SU-DHL-6 (cell line): ENCODE results near the gene ATG13.

ENCODE experiments used
- H2AFZ ChIP-seq: fragments of 200-600 bp; sonication (generic); 2 replicates; pipeline ENCODE4 v1.6.1; 2014; ENCODE audit warnings: low read depth, mild to moderate bottlenecking, moderate library complexity, mixed read lengths, antibody characterized with exemption, low read length; ENCODE audit not compliant: severe bottlenecking
- H3F3A ChIP-seq: fragments of 200-600 bp; shearing (Covaris generic); 2 replicates; pipeline ENCODE4 v1.6.0; 2016; ENCODE audit warnings: antibody characterized with exemption, mild to moderate bottlenecking; ENCODE audit not compliant: insufficient read depth
- H3K27ac ChIP-seq: fragments of 200-600 bp; sonication (generic); 2 replicates; pipeline ENCODE4 v1.5.1; 2016; ENCODE audit warnings: low read depth, mild to moderate bottlenecking, low read length, moderate library complexity, mixed read lengths
- H3K27me3 ChIP-seq: fragments of 200-600 bp; sonication (generic), shearing (Covaris generic); 2 replicates; pipeline ENCODE4 v1.6.0; 2014; ENCODE audit warnings: mild to moderate bottlenecking, low read length
- H3K36me3 ChIP-seq: fragments of 200-600 bp; sonication (generic); 2 replicates; pipeline ENCODE4 v1.6.1; 2014; ENCODE audit warnings: mild to moderate bottlenecking, low read length, mixed read lengths
- H3K4me2 ChIP-seq: fragments of 300-600, 200-600 bp; shearing (Covaris generic), sonication (generic); 2 replicates; pipeline ENCODE4 v1.6.0; 2014; ENCODE audit warnings: low read length, low read depth, mild to moderate bottlenecking; ENCODE audit not compliant: poor library complexity, severe bottlenecking
- H3K4me3 ChIP-seq: fragments of 200-600 bp; sonication (generic); 2 replicates; pipeline ENCODE4 v1.5.1; 2014; ENCODE audit warnings: antibody characterized with exemption, low read length, mild to moderate bottlenecking, mixed read lengths; ENCODE audit not compliant: insufficient read depth, poor library complexity, severe bottlenecking
- H3K79me2 ChIP-seq: fragments of 200-600 bp; sonication (generic); 2 replicates; pipeline ENCODE4 v1.6.1; 2014; ENCODE audit warnings: mild to moderate bottlenecking, low read length, moderate library complexity; ENCODE audit not compliant: insufficient read depth
- H3K9ac ChIP-seq: fragments of 200-600 bp; sonication (generic); 2 replicates; pipeline ENCODE4 v1.7.0; 2014; ENCODE audit warnings: mild to moderate bottlenecking, low read length
- H3K9me2 ChIP-seq: fragments of 200-600 bp; sonication (generic); replicated peaks from 2 replicates; pipeline ENCODE4 v1.6.1; 2014; ENCODE audit warnings: low read length; ENCODE audit not compliant: insufficient read depth
- H3K9me3 ChIP-seq: fragments of 200-600 bp; sonication (generic); 2 replicates; pipeline ENCODE4 v1.6.1; 2014; ENCODE audit warnings: low read length, mixed read lengths; ENCODE audit not compliant: insufficient read depth
- H4K20me1 ChIP-seq: fragments of 200-600 bp; sonication (generic); 2 replicates; pipeline ENCODE4 v1.6.1; 2014; ENCODE audit warnings: low read depth, mild to moderate bottlenecking, antibody characterized with exemption, low read length, moderate library complexity, mixed read lengths
- CTCF ChIP-seq: fragments of 200-600 bp; sonication (generic); IDR thresholded peaks from one replicate; pipeline ENCODE4 v1.5.1; 2017; ENCODE audit warnings: antibody characterized with exemption, mild to moderate bottlenecking, low read length, moderate library complexity; ENCODE audit not compliant: insufficient read depth, poor library complexity, severe bottlenecking
- EZH2phosphoT487 ChIP-seq: fragments of 200-600 bp; sonication (generic), shearing (Covaris generic); conservative IDR thresholded peaks from 2 replicates; pipeline ENCODE4 v1.6.1; 2018; ENCODE audit warnings: mild to moderate bottlenecking, antibody characterized with exemption, low read length, moderate library complexity, mixed read lengths

ATG13 gene

GRCh38 chr11:46677169-46677568 is 59.8 kb downstream of the ATG13 start:
- Histone ChIP-seq H3K9me2 (no peaks in the 10 kb centered on the region), H3K27me3 (no peaks in the 10 kb centered on the region), H2AFZ (no peak overlapping the region), H3K9ac (no peak overlapping the region), H4K20me1 (no peaks in the 10 kb centered on the region), H3K79me2 (no peaks in the 10 kb centered on the region), H3K4me3 (no peak overlapping the region), H3K27ac (no peak overlapping the region), H3F3A (no peaks in the 10 kb centered on the region), H3K4me2 (no peak overlapping the region), H3K9me3 (no peaks in the 10 kb centered on the region), H3K36me3 (no peaks in the 10 kb centered on the region)
- no peak for TF ChIP-seq CTCF
- no peak for TF ChIP-seq EZH2phosphoT487

- H3K9me3 ChIP-seq: no peaks in the 10 kb centered on the region
- no peaks in the 10 kb centered on the region for H3K79me2 ChIP-seq
- H3K36me3 ChIP-seq: no peaks in the 10 kb centered on the region
- no peak overlapping the region for H3K4me2 ChIP-seq
- no peak overlapping the region for H3K27ac ChIP-seq
- H4K20me1 ChIP-seq: no peaks in the 10 kb centered on the region
- H3K9me2 ChIP-seq: no peaks in the 10 kb centered on the region
- H3K4me3 ChIP-seq: no peak overlapping the region
- no peak overlapping the region for H3K9ac ChIP-seq
- no peaks in the 10 kb centered on the region for H3K27me3 ChIP-seq
- no peaks in the 10 kb centered on the region for H3F3A ChIP-seq
- H2AFZ ChIP-seq: no peak overlapping the region
- TF ChIP-seq CTCF: no peak
- TF ChIP-seq EZH2phosphoT487: no peak
Observed at GRCh38 chr11:46677991-46678740, 60.8 kb downstream of the ATG13 start.

GRCh38 chr11:46678741-46679130 is 61.4 kb downstream of the ATG13 start:
- no peaks in the 10 kb centered on the region for H3K27me3 ChIP-seq
- H4K20me1 ChIP-seq: no peaks in the 10 kb centered on the region
- no peak overlapping the region for H3K4me3 ChIP-seq
- H3K9me2 ChIP-seq: no peaks in the 10 kb centered on the region
- no peaks in the 10 kb centered on the region for H3K9me3 ChIP-seq
- no peak overlapping the region for H3K4me2 ChIP-seq
- H3K27ac ChIP-seq: no peak overlapping the region
- H3F3A ChIP-seq: no peaks in the 10 kb centered on the region
- H3K36me3 ChIP-seq: no peaks in the 10 kb centered on the region
- no peaks in the 10 kb centered on the region for H3K79me2 ChIP-seq
- H3K9ac ChIP-seq: no peak overlapping the region
- TF ChIP-seq CTCF (no peak), EZH2phosphoT487 (no peak)
- no peak overlapping the region for H2AFZ ChIP-seq
